GM19328 (cell line): Measurements from ENCODE around the gene PHEX.

Experiments
- ATAC-seq: cut with Tn5 transposase; IDR thresholded peaks from one replicate; pipeline ENCODE4 v1.9.1; 2021; ENCODE audit warnings: mild to moderate bottlenecking, moderate library complexity; ENCODE audit not compliant: unreplicated experiment

The PHEX gene

DNA sequence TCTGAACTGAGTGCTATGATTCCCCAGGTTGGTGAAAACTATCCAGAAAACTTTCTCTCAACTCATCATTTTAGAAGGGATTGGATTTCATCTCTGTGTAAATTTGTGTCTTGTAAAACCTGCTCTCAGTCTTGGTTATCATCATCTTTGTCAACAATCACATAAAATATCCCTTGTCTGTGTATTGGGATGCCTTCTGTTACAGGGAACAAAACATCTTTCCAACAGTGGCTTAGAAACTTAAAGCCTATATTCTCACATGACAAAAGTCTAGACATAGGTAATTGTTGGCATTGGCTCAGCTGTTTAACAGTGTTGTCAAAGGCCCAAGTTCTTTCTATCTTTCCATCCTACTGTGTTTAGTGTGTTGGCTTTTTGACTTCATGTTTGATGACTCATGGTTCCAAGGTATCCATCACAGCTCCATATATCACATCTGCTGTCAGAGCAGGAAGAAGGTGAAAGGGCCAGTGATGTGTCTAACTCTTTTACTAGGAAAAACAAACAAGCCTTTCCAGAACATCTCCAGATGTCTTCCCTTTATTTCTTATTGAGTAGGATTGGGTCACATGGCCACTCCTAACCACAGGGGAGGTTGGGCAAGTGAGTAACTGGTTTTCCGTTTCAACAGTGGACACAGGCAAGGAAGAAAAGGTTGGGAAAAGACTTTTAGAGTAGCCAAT is 65.0 kb downstream of the PHEX start:
- ATAC-seq, result no peak

DNA sequence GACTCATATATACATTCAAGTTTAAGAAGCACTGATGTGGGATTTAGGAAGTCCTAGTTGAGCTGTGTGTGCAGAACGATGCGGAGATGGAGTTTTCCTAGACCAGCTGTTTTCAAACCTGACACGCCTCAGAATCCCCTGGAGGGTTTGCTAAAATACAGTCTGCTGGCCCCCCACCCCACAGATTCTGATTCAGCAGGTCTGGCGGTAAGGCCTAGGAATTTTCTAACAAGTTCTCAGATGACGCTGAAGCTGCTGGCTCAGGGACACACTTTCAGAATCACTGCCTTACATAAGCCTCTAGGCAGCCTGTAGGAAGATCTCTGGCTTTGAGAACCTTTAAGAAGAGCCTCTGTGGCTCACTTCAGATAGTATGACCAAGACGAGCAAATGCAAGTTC is 73.1 kb downstream of the PHEX start:
- no peak for ATAC-seq

DNA sequence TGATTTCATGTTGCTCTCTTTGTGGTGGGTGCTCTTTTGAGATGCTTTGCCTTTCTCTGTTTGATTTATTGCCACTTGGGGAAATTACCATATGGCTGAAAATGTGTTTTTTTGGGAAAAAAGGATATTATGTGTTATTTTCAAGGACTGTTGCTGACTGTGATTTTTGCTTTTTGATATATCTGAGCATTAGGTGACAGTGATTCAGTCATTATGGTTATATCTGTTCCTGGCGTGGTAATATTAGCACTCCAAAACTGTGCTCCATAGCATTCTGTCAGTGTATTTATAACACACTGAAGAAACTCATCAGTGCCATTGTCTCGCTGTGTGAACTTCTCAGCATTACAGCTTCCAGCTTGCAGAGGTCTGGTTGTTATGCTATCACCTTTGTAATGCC is 73.8 kb downstream of the PHEX start:
- ATAC-seq, result no peak

DNA sequence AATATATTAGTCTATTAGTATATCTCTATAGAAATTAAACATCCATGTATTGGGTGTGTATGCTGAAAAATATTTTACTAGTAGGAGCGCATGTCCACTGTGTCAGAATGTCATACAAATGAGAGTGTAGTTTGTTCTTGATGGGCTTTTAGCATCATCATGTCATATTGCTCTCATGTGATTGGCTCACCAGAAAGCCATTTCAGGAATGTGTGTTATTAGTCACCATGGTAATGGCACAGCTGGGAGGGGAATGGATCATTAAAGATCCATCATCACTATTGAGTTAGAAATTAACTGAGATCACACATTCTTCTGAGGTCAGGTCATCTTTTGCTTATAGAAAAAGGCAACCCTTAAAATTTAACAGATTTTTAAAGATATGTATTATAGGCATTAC is 77.3 kb downstream of the PHEX start:
- ATAC-seq, result no peak

DNA sequence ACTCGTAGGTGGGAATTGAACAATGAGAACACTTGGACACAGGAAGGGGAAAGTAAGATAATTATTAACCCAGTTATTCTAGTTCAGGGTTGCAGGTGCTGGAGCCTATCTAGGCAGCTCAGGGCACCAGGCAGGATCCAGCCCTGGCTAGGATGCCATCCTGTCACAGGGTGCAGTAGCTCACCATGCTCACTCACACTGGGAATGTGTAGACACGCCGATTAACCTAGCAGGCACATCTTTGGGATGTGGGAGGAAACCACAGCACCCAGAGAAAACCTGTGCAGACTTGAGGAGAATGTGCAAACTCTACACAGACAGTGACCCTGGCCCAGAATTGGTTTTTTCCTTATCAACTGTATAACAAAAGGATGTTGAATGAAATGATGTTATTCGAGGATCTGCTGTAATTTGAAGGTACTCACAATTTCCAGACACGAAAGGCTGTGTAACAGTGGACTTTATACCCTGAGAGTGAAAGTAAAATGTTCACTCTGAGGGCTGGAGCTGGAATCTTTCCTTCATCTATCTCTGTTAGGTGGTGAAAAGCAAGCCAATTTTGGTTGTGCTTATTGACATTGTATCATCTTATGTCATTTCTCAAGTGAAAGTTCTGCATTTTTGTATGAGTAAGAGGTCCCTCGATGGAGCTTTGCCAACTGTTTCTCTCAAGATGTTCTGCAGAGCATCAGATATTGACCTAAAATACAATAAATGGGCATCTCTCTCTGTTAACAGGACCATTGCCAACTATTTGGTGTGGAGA is 78.8 kb downstream of the PHEX start:
- ATAC-seq, result no peak

DNA sequence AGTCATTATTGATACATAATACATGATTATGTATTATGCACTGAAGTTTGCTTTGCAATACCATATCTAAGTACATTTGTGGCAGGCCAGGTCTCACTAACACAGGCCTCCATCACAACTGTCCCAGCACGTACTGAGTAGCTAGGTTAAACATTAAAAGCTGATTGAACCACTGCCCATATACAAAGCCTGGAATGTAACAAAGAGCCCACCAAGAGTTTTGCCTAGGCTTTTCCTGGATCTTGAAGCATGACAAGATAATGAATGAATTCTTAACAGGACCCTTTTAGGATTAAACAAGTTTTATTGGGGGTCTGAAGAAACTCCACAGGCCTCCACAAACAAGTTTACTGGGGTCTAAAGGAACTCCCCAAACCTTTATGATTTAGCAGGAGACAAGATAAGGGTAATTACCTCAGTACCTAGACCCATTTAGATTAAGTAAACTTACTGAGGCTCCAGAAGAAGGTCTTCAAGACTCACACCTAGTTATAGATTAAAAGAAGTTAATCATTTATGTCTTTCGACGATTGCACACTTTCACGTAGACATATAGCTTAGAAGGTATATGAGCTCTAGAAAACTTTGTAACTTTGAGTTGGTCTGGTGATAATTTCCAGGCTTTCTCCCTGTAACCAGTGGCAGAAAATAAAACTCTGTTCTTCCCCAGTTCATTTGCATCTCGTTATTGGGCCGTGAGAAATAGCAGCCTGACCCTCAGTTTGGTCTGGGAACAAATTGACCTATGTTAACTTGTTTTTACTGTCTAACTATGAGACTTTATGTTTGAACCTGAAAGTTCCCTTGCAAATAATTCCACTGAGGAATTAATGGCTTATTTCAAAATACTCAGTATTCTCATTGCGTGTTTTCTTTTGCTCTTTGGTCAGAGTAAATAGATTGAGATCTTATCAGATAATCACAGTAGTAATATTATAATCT is 84.8 kb downstream of the PHEX start:
- ATAC-seq, result no peak

DNA sequence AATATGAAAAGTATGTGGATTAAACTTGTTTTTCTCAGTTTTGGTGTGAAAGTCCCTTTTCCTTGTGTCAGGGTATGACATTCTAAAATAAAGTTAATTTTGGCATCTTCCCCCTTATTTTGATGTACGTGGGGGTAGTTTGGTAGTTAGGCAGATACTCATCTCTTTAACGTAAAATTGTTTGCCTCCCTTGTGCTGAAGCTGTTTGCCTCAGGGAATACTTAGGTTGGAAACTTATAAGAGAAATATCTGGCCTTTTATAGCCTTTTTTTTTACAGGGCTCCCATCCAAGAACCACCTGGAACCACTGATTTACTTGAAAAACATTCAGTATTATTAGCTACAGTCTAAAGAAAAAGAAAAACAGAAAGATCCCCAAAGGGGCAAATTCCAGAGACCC is 85.5 kb downstream of the PHEX start:
- no peak for ATAC-seq

DNA sequence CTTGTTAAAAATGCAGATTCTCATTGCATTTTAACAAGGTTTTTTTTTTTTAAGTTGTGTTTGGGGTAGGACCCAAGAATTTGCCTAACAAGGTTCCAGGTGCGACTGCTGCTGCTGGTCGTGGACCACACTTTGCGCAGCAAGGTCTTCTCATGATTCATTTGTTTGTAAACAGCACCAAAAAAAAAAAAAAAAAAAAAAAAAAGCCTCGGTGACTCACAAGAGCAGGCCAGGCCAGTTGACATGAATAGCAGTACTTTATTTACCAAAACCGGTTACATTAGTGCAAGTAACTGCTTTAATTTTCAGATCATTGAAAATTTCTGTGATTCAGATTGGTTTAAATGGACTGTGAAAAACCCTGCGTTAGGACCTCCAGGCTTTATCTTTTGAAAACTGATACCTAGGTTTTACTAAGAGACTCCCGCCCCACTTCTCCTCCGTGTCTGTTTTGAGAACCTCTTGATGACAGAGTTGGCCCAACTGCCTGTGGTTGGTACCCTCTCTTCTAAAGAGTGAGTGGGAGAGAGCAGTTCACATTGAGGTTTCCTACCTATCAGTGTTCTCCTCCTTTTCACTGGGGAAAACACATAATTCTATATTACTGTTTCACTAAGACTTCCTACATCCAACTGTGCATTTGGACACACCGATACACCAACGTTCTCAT is 86.2 kb downstream of the PHEX start:
- ATAC-seq, result no peak

DNA sequence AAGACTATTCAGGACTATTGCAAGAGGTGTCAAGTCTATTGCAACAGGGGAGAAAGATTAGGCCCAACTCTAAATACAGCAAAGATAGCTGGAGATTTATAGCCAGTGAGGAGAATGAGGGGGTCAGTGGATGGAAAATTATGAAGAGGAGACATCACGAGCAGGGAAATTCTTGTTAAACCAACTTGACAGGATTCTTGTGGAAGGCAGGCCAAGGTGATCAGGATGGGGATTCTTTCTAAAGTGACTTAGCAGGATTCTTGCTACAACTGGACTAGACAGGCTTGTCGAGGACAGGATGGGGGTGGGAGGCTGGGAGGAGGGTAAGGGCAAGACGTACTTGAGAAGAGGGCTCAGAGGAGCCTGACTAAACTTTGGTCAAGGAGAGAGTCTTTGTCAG is 89.0 kb downstream of the PHEX start:
- ATAC-seq, result no peak

DNA sequence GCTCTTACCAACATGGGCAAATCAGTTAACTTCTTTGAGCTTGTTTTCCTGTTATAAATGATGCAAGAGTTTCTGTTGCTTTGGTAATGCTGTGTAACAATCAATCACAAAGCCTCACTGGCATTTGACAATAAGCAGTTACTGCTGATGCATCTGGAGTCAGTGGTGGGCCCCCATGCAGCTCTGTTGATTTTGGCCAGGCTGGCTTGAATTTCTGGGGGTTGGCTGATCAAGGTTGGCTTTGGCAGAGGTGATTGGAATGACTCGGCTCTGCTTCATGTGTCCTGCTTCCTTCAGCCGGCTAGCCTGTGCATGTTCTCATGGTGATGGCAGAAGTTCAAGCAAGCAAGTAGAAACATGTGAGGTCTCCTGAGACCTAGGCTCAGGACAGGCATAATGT is 90.4 kb downstream of the PHEX start:
- no peak for ATAC-seq

DNA sequence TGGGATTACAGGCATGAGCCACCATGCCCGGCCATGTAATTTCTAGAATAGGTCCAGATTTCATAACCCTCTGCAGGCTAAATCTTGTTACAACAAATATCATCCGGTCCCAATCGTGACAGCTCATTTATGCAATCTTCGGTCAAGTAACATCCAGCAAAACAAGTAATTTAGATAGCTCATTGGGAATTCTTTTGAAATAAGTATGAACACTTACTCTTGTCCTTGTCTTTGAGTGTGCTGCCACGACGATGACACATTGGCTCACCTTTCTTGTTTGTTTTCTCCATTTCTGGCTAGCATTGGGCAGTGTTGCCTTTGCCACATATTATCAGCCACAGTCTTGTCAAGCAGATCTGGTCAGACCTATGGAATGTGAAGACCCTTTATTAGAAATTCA is 92.0 kb downstream of the PHEX start:
- ATAC-seq, result no peak

DNA sequence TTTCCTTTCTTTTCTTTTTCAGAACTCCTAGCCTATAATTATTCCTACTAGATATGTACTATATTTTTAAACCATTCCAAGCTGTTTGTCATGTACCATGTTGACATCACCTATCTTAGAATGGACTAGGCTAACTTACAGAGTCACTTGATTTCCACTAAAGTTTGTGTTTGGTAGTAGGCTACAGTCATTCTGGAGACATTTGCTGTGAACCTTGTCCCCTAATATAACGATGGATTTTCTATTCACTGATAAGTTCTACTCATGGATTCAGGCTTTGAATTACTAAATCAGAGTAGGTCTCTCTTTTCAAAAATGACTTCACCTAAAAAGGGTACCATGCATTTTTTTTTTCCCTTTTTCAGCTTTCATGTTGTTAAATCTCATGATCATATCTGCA is 93.4 kb downstream of the PHEX start:
- no peak for ATAC-seq

DNA sequence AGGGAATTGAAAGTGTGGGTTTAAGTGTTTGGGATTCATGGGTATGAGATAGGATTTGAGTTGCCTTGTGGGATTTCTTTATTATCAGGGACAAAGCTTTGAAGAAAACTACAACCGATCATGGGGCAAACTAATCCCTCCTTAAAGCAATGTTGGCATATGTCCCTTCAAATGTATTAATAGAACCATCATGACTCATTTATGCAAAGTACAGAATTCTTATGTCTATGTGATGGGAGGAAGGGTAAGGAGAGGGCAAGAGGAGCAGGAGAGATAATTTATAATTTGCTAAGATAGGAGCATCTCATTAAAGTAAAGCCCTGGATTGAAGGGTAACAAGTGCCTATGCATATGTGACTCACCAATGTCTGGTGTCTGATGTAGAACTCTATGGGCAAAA is 94.2 kb downstream of the PHEX start:
- ATAC-seq, result no peak

DNA sequence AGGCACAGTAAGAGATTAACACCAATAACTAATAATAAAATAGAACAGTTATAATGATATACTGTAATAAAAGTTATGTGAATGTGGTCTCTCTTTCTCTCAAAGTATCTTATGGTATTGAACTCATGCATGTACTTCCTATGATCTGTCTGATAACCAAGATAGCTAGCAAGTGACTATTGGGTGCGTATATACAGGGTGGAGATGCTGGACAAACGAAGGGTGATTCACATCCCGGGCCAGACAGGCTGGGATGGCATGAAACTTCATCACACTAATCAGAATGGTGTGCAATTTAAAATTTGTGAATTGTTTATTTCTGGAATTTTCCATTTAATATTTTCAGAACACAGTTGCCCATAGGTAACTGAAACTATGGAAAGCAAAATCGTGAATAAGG is 96.8 kb downstream of the PHEX start:
- no peak for ATAC-seq

DNA sequence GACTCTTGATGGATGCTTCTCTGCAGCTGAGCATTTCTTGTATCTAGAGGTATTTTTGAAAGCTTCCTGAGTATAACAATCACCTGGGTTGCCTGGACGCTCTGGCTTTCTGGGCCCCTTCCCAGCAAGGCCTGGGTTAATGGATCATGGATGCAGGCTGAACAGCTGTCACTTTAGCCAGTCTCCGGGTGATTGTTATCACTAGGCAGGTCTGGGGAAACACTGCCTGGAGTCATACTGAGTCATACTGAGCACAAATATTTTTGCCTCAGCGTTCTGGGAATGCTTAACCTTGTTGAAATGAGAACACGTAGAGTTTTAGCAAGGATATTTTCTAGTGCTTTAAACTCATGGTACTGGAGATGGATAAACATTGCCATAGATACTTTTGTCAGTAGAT is 102.6 kb downstream of the PHEX start:
- ATAC-seq, result no peak

DNA sequence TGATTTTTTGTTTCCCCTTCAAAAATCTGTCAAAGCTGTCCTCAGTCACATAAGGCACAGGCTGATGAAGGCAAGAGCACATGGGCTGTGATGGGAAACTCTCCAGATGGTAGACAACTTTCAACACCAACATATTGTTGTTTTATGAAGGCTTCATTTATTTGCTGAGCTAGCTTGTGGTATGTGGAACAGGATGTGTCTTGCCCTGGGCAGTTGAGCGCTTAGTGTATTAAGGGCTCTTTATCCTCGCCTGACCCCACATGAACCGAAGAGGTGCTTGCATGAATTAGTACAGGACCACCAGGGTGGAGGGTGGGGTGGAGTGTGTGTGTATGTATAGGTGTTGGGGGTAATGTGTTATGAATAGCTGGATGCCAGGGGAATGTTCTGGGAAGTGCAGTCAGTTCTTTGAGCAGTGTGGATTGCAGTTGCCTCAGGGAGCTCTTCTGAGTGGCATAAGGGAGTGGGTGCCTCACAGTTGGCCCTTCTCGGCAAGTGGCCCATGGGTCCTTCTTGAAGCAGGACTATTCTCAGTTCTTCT is 103.1 kb downstream of the PHEX start:
- ATAC-seq, result no peak

DNA sequence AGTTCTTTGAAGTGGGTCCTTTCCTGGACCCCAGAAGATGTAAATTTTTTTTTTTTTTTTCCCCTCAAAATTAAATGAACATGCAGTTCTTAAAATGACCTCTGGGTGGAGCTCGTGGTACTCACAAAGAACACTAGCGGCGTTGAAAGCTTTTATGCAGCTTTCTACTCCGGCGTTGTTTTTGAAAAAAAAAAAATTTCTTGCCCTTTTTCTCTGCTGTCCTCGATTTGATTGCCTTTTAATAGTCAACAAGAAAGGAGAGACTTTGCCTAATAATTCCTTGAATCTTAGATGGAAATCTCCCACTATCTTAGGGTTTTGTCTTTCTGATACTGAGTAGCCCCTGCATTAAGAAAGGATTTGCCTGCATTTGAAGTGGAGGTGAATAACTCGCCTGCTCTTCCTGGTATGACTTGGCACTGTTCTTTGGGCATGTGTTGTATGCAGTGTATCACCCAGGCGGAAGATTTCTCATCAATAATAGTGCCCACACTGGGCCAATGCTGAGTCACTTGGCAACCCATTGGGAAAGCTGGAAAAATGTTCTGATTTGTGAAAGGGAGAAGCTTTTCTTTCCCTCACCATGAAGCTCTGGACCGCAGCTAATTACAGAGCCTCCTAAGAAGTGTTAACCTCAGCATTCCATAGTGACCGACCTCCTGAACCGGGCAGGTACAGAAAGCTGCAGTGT is 104.0 kb downstream of the PHEX start:
- no peak for ATAC-seq

DNA sequence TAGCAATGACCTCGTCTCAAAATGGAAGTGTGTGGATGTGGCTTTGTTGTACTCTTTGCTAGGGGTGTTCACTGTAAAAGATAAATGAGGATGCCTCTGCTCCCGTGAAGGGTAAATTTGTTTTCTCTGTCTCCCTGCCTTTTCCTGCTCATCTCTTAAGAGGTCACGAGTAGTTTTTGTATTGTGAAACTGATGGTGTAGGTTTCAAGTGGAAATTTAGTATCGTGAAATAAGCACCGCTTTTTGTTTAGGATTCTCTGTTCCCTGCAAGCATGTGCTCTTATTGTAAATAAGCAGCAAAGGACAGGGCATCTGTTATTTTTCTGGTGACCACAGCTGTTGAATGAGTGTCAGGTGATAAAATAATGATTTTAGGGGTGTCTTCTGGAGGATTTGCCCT is 104.6 kb downstream of the PHEX start:
- ATAC-seq, result no peak

DNA sequence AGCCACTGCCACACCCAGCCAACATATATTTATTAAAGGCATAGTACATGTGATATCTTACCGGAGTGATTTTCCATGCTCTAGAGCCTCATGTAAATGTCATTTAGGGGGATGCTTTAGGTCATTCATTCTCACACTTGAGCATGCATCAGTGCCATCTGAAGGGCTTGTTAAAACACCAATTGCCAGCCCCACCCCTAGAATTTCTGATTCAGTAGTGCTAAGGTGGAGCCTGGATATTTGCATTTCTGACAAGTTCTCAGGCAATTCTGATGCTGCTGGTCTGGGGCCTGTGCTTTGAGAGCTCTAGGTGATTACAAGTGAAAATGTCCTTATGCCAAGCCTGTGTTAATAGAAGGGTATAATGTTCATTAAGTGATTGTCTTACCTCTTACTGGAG is 107.7 kb downstream of the PHEX start:
- ATAC-seq, result no peak

DNA sequence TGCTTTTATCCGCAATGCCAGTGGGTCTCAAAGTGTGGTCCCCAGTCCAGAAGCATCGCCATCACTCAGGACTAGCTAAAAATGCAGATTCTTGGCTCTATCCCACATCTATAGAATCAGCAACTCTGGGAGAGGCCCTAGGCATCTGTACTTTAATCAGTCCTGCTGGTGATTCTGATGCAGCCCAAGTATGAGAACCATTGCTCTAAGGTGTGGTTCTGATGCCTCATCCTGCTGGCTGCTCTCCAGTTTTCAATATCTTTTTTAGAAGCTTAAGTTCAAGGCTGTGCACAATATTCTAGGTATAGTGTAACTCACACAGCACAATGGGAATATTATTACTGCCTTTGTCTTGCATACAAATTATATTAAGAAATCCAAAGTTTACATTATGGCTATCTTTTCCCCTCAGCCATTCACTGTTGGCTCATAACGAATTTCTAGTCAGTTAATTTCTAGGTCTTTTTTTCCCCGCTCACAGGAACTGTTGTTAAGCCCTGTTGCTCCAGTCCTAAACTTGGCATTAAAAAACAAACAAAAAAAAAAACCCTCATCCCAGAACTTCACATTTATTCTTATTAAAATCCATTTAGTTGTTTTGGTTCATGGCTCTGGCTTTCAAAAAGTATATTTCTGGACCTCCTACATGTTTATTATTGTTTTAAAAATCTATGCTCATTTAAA is 109.1 kb downstream of the PHEX start:
- ATAC-seq, result no peak
